B cell (primary cell): ENCODE measurements around the gene PIM2. TPM values are rescaled to one million over a fixed set of nuclear protein-coding genes. Genes with fewer than 3 reads are reported as not detected.

Source experiments
- ATAC-seq: fragments of 200-7000 bp; cut with Tn5 transposase; one replicate; pipeline ENCODE4 v1.10.0; 2021; ENCODE audit warnings: low read depth, mild to moderate bottlenecking, moderate number of reproducible peaks, moderate library complexity
- CTCF ChIA-PET: fragments of 350-600 bp; sonication (Branson Sonifier 250); formaldehyde crosslinking; loops from one replicate; lab custom pipeline; 2021; ENCODE audit warnings: antibody characterized with exemption, inconsistent platforms; lab: Charles Lee
- POLR2A ChIA-PET: fragments of 350-600 bp; sonication (Branson Sonifier 250); formaldehyde crosslinking; loops from one replicate; lab custom pipeline; 2021; ENCODE audit warnings: antibody characterized with exemption; lab: Charles Lee
- DNase-seq: peaks from one replicate; pipeline ENCODE4 v3.0.0; 2013
- H2AFZ ChIP-seq: 2 replicates; pipeline ENCODE4 v1.6.1; 2012; ENCODE audit warnings: mild to moderate bottlenecking, low read depth, low read length; ENCODE audit not compliant: insufficient read depth, poor library complexity, severe bottlenecking
- H3K27ac ChIP-seq, 2 donors: 1 replicate in 1 of 2; 2 replicates in 1 of 2; pipeline ENCODE4 v1.5.1; 2012 to 2013; ENCODE audit warnings: low read length in 2 of 2, mild to moderate bottlenecking in 2 of 2, moderate library complexity in 1 of 2
- H3K27me3 ChIP-seq, 4 experiments: fragments of 200-600 bp in 1 of 4; sonication (generic) in 1 of 4; replicated peaks in 1 of 4; 1 replicate in 2 of 4; 2 replicates in 2 of 4; pipeline versions ENCODE4 v1.6.1 to v1.7.0; 2013 to 2016; ENCODE audit warnings: low read length in 3 of 4, mild to moderate bottlenecking in 2 of 4, mixed read lengths in 1 of 4, moderate library complexity in 1 of 4; ENCODE audit not compliant: insufficient read depth in 4 of 4, control insufficient read depth in 3 of 4; ENCODE audit errors: control extremely low read depth in 1 of 4
- H3K36me3 ChIP-seq, 2 experiments: replicated peaks in 1 of 2; 1 replicate in 1 of 2; 2 replicates in 1 of 2; pipeline versions ENCODE4 v1.6.1 to v1.7.1; 2013; ENCODE audit warnings: low read length in 1 of 2; ENCODE audit not compliant: insufficient read depth in 2 of 2, control insufficient read depth in 1 of 2; ENCODE audit errors: control extremely low read depth in 1 of 2, extremely low read depth in 1 of 2
- H3K4me1 ChIP-seq, 2 donors: fragments of 200-600 bp in 1 of 2; sonication (generic) in 1 of 2; 1 replicate in 1 of 2; 2 replicates in 1 of 2; pipeline versions ENCODE4 v1.5.1 to v1.6.1; 2013 to 2017; ENCODE audit warnings: low read length in 2 of 2; ENCODE audit not compliant: control insufficient read depth in 2 of 2, insufficient read depth in 2 of 2
- H3K4me2 ChIP-seq: replicated peaks from 2 replicates; pipeline ENCODE3; 2012; ENCODE audit warnings: mild to moderate bottlenecking, low read depth, low read length; ENCODE audit not compliant: poor library complexity, severe bottlenecking
- H3K4me3 ChIP-seq, 5 experiments: fragments of 200-600 bp in 1 of 5; sonication (generic) in 1 of 5; 1 replicate in 3 of 5; 2 replicates in 2 of 5; pipeline versions ENCODE4 v1.5.1 to v1.7.0; 2011 to 2016; ENCODE audit warnings: low read length in 4 of 5, mild to moderate bottlenecking in 4 of 5, low read depth in 2 of 5, control low read depth in 1 of 5, moderate library complexity in 1 of 5; ENCODE audit not compliant: insufficient read depth in 1 of 5; ENCODE audit errors: control extremely low read depth in 1 of 5, extremely low read depth in 1 of 5
- H3K79me2 ChIP-seq: fragments of 200-600 bp; sonication (generic); one replicate; pipeline ENCODE4 v1.6.0; 2016; ENCODE audit warnings: low read length; ENCODE audit not compliant: control insufficient read depth, insufficient read depth
- H3K9ac ChIP-seq: fragments of 200-600 bp; sonication (generic); 2 replicates; pipeline ENCODE4 v1.6.1; 2017; ENCODE audit warnings: mild to moderate bottlenecking, low read length, moderate library complexity
- H3K9me3 ChIP-seq, 3 donors: one replicate each; pipeline versions ENCODE4 v1.6.1 to v1.7.1; 2013; ENCODE audit warnings: low read length in 2 of 3; ENCODE audit not compliant: control insufficient read depth in 2 of 3, insufficient read depth in 1 of 3; ENCODE audit errors: control extremely low read depth in 1 of 3
- H4K20me1 ChIP-seq: 2 replicates; pipeline ENCODE4 v1.6.0; 2012; ENCODE audit warnings: mild to moderate bottlenecking, low read length; ENCODE audit not compliant: insufficient read depth, control insufficient read depth, poor library complexity, severe bottlenecking
- H3K27ac Mint-ChIP-seq: one replicate; pipeline ENCODE4 v1.8.0; 2021; ENCODE audit warnings: mixed read lengths
- H3K27me3 Mint-ChIP-seq: one replicate; pipeline ENCODE4 v1.8.0; 2021; ENCODE audit warnings: mixed read lengths
- H3K4me1 Mint-ChIP-seq: one replicate; pipeline ENCODE4 v1.8.0; 2021; ENCODE audit warnings: mixed read lengths
- H3K4me3 Mint-ChIP-seq: one replicate; pipeline ENCODE4 v1.8.0; 2021; ENCODE audit warnings: mixed read lengths
- H3K9me3 Mint-ChIP-seq: one replicate; pipeline ENCODE4 v1.8.0; 2022; ENCODE audit warnings: mixed read lengths; ENCODE audit not compliant: insufficient read depth
- EZH2 ChIP-seq: IDR thresholded peaks from 2 replicates; pipeline ENCODE4 v1.6.1; 2012; ENCODE audit warnings: borderline replicate concordance, low read depth, mild to moderate bottlenecking, moderate library complexity, low read length; ENCODE audit not compliant: insufficient read depth, poor library complexity, severe bottlenecking
- WGBS: methylation state at CpG from one replicate; pipeline ENCODE4 v1.1.5; 2013; ENCODE audit warnings: missing lambda C conversion rate; ENCODE audit not compliant: insufficient coverage; 5-methylcytosine and 5-hydroxymethylcytosine counted together
- intact Hi-C: fragments of 100-400 bp; cut with micrococcal nuclease; formaldehyde crosslinking; loops from one replicate; pipeline ENCODE4 v1.10.0; 2022
- polyA plus RNA-seq: library from polyadenylated mRNA; depleted of rRNA; stranded (reverse); fragments of >200 nt; gene quantifications from 2 replicates; pipeline ENCODE4 v1.2.3, GENCODE V29; 2012
- small RNA-seq: library from RNA; depleted of rRNA; stranded (forward); fragments of <200 nt; gene quantifications from one replicate; pipeline ENCODE3, GENCODE V24; 2012; ENCODE audit warnings: low replicate concordance, low read depth; ENCODE audit not compliant: insufficient read length
- total RNA-seq, 2 donors: library from RNA; stranded (reverse); fragments of 120-200 nt in 1 of 2; gene quantifications; 1 replicate in 1 of 2; 2 replicates in 1 of 2; pipeline versions ENCODE4 v1.2.3 to v1.2.4, GENCODE V29; 2013 to 2022
- TF ChIP-seq, protein P1 (sequence below): fragments of 200-600 bp; IDR thresholded peaks from one replicate; pipeline ENCODE4 v1.8.0; 2022; ENCODE audit warnings: antibody characterized with exemption, mild to moderate bottlenecking

The PIM2 gene
- total and polyA plus RNA-seq, 2 donors (not counting 1 experiment from before 2014, with no cell fraction given) = 276 to 315 TPM

DNA sequence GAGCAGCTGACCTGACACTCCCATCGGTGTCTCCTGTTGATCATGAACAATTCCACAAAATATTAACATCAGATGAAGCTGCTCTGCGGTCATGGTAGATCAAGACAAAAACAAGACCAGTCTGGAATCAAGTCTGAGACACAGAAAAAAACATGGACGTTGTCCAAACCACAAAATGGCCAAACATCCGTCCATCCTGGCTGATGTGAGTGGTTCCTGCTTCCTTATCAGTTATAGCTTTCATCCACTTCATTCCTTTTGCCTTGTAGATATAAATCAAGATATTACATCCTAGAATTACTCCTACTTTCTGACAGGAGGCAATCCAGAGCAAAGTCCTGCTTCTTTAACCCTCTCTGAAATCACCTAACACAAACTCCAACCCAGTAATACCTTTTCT lies 54.6 kb downstream of the PIM2 start:
- Histone ChIP-seq H3K9me3 (no peaks in the 10 kb centered on the region), H3K27ac (no peak overlapping the region), H3K4me1 (no peaks in the 10 kb centered on the region), H3K36me3 (no peaks in the 10 kb centered on the region), H3K27me3 (no peaks in the 10 kb centered on the region), H3K4me3 (no peak overlapping the region), H4K20me1 (no peaks in the 10 kb centered on the region), H3K4me2 (no peak overlapping the region), H3K79me2 (no peaks in the 10 kb centered on the region), H3K9ac (no peak overlapping the region), H2AFZ (no peak overlapping the region)
- TF ChIP-seq, protein P1, sequence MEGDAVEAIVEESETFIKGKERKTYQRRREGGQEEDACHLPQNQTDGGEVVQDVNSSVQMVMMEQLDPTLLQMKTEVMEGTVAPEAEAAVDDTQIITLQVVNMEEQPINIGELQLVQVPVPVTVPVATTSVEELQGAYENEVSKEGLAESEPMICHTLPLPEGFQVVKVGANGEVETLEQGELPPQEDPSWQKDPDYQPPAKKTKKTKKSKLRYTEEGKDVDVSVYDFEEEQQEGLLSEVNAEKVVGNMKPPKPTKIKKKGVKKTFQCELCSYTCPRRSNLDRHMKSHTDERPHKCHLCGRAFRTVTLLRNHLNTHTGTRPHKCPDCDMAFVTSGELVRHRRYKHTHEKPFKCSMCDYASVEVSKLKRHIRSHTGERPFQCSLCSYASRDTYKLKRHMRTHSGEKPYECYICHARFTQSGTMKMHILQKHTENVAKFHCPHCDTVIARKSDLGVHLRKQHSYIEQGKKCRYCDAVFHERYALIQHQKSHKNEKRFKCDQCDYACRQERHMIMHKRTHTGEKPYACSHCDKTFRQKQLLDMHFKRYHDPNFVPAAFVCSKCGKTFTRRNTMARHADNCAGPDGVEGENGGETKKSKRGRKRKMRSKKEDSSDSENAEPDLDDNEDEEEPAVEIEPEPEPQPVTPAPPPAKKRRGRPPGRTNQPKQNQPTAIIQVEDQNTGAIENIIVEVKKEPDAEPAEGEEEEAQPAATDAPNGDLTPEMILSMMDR = no peak
- TF ChIP-seq EZH2 = no peak
- ChIA-PET POLR2A (no interaction called here), CTCF (no interaction called here)
- WGBS = no CpG with 5 or more reads among the region's 4 CpGs
- intact Hi-C loops = no loop called here
- no peaks in the 10 kb centered on the region for H3K4me1 Mint-ChIP-seq
- no peak overlapping the region for H3K27ac Mint-ChIP-seq
- no peak overlapping the region for H3K4me3 Mint-ChIP-seq
- peaks cover 6% of the 10 kb centered on the region for H3K27me3 Mint-ChIP-seq
- DNase-seq = no peak
- no peak for ATAC-seq
- no peaks in the 10 kb centered on the region for H3K9me3 Mint-ChIP-seq

Small RNAs within 50 kb of the gene (small RNA-seq; reads per million reads assigned to genes)
- not detected for gene RNU6-722P

Other genes with a start within 250 kb of the PIM2 start
- 98.0 and 102 TPM in 2 replicates for gene WAS, start 235.2 kb downstream of the PIM2 start, total RNA-seq
- 88.7 and 93.8 TPM in 2 replicates for gene WAS, start 235.2 kb downstream of the PIM2 start, polyA plus RNA-seq
- 8.9 and 9.5 TPM in 2 replicates for gene SUV39H1, start 222.3 kb downstream of the PIM2 start, total RNA-seq
- gene SUV39H1, start 222.3 kb downstream of the PIM2 start, polyA plus RNA-seq = 5.2 and 6.7 TPM in 2 replicates
- not detected in 2 replicates for gene GLOD5, start 157.3 kb downstream of the PIM2 start, total RNA-seq
- gene GLOD5, start 157.3 kb downstream of the PIM2 start, polyA plus RNA-seq = not detected in 2 replicates
- not detected in 2 replicates for gene GATA1, start 132.4 kb downstream of the PIM2 start, total RNA-seq
- gene GATA1, start 132.4 kb downstream of the PIM2 start, polyA plus RNA-seq = 0.16 TPM in 1 of 2 replicates, not detected in the other
- gene HDAC6, start 117.0 kb downstream of the PIM2 start, total RNA-seq = 168 and 170 TPM in 2 replicates
- 125 and 137 TPM in 2 replicates for gene HDAC6, start 117.0 kb downstream of the PIM2 start, polyA plus RNA-seq
- gene ERAS, start 92.5 kb downstream of the PIM2 start, total RNA-seq = not detected in 2 replicates
- 0.09 and 0.19 TPM in 2 replicates for gene ERAS, start 92.5 kb downstream of the PIM2 start, polyA plus RNA-seq
- not detected in 2 replicates for gene PCSK1N, start 83.4 kb downstream of the PIM2 start, total RNA-seq
- gene PCSK1N, start 83.4 kb downstream of the PIM2 start, polyA plus RNA-seq = 0.09 TPM in 1 of 2 replicates, not detected in the other
- gene TIMM17B, start 21.3 kb downstream of the PIM2 start, total RNA-seq = 50.0 and 54.3 TPM in 2 replicates
- gene TIMM17B, start 21.3 kb downstream of the PIM2 start, polyA plus RNA-seq = 52.3 and 63.9 TPM in 2 replicates
- gene PQBP1, start 21.1 kb downstream of the PIM2 start, total RNA-seq = 89.5 and 89.9 TPM in 2 replicates
- 128 and 138 TPM in 2 replicates for gene PQBP1, start 21.1 kb downstream of the PIM2 start, polyA plus RNA-seq
- 19.1 and 24.1 TPM in 2 replicates for gene SLC35A2, start 7.4 kb downstream of the PIM2 start, total RNA-seq
- gene SLC35A2, start 7.4 kb downstream of the PIM2 start, polyA plus RNA-seq = 22.0 and 35.2 TPM in 2 replicates
- 101 and 105 TPM in 2 replicates for gene OTUD5, start 38.6 kb upstream of the PIM2 start, total RNA-seq
- gene OTUD5, start 38.6 kb upstream of the PIM2 start, polyA plus RNA-seq = 116 and 130 TPM in 2 replicates
- 1.5 and 2.3 TPM in 2 replicates for gene KCND1, start 52.8 kb upstream of the PIM2 start, total RNA-seq
- 2.2 and 4.3 TPM in 2 replicates for gene KCND1, start 52.8 kb upstream of the PIM2 start, polyA plus RNA-seq
- gene GRIPAP1, start 83.2 kb upstream of the PIM2 start, total RNA-seq = 143 and 150 TPM in 2 replicates
- gene GRIPAP1, start 83.2 kb upstream of the PIM2 start, polyA plus RNA-seq = 70.7 and 127 TPM in 2 replicates
- 38.9 and 42.1 TPM in 2 replicates for gene TFE3, start 124.3 kb upstream of the PIM2 start, total RNA-seq
- 21.0 and 31.1 TPM in 2 replicates for gene TFE3, start 124.3 kb upstream of the PIM2 start, polyA plus RNA-seq
- 12.5 and 16.2 TPM in 2 replicates for gene CCDC120, start 140.0 kb upstream of the PIM2 start, total RNA-seq
- gene CCDC120, start 140.0 kb upstream of the PIM2 start, polyA plus RNA-seq = 5.7 and 7.6 TPM in 2 replicates
- 19.0 and 22.5 TPM in 2 replicates for gene PRAF2, start 155.0 kb upstream of the PIM2 start, total RNA-seq
- gene PRAF2, start 155.0 kb upstream of the PIM2 start, polyA plus RNA-seq = 18.2 and 19.4 TPM in 2 replicates
- 92.0 and 100 TPM in 2 replicates for gene WDR45, start 160.9 kb upstream of the PIM2 start, total RNA-seq
- 153 and 238 TPM in 2 replicates for gene WDR45, start 160.9 kb upstream of the PIM2 start, polyA plus RNA-seq
- gene GPKOW, start 204.7 kb upstream of the PIM2 start, total RNA-seq = 16.8 and 18.7 TPM in 2 replicates
- 8.7 and 12.9 TPM in 2 replicates for gene GPKOW, start 204.7 kb upstream of the PIM2 start, polyA plus RNA-seq
- 1.6 and 2.4 TPM in 2 replicates for gene MAGIX, start 243.7 kb upstream of the PIM2 start, total RNA-seq
- 0.78 and 1.2 TPM in 2 replicates for gene MAGIX, start 243.7 kb upstream of the PIM2 start, polyA plus RNA-seq